GM18909 (cell line): ENCODE measurements around the gene SLC22A2.

Source experiments
- ATAC-seq: cut with Tn5 transposase; IDR thresholded peaks from one replicate; pipeline ENCODE4 v1.9.1; 2021; ENCODE audit warnings: mild to moderate bottlenecking; ENCODE audit not compliant: unreplicated experiment, poor library complexity

SLC22A2 gene

GRCh38 chr6:160221423-160221822, 37.2 kb downstream of the SLC22A2 start:
- ATAC-seq, result peak; percentile 85

DNA sequence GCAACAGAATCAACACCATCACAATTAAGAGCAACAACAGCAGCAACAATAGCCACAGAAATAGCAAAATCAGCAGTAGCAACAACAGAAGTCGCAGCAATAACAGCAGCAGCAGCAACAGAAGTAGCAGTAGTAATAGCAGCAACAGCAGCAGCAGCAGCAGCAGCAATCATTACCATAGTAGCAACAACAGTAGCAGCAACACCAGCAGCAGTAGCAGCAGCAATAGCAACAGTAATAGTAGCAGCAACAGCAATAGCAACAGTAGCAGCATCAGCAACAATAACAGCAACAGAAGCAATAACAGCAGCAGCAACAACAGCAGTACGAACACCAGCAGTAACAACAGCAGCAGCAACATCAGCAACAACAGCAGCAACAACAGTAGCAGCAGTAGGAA, 39.8 kb downstream of the SLC22A2 start:
- ATAC-seq, result no peak

DNA sequence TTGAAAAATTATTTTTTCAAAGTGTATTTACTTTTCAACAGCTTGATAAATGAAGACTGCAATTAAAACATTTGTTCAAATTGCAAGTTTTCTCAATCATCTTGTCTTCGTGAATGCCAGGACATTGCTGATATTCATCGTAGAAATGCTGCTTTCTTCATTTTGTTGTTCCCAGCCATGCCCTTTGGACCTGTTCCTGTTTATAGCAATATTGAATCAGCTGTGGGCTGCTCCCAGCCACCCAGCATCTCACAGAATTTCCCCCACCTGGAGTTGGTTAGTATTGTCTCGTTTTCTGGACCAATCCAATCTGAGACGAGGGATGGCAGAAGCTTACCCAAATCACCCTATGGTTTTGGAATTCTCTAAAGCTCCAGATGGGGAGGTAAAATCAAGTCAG, 40.8 kb downstream of the SLC22A2 start:
- ATAC-seq, result no peak

DNA sequence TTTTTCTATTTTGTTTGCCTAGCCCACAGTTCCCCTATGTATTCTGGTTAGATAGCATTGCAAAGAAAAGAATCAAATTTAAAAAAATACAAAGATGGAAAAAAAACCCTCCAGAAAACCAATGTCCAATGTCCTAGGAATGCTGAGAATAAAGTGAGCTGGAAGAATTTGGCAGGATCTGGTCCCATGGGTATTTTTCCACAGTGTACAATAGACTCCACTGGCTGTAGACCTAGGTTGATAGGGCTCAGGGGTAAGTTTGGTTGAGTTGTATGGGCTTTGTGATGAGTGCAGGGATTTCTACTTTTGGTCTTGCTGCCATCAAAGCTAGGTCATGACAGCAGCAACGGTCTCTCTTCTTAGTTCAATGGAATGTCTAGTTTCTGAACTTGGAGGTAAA, 41.5 kb downstream of the SLC22A2 start:
- no peak for ATAC-seq

DNA sequence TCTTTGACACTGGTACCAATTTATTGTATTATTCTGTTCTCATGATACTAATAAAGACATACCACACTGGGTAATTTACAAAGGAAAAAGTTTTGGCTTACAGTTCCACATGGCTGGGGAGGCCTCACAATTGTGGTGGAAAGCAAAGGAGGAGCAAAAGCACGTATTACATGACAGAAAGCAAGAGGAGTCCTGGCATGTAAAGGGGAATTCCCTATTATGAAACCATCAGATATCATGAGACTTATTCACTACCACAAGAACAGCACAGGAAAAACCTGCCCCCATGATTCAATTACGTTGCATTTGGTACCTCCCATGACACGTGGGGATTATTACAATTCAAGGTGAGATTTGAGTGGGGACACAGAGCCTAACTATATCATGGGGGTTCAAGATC, 43.4 kb downstream of the SLC22A2 start:
- ATAC-seq, result no peak

DNA sequence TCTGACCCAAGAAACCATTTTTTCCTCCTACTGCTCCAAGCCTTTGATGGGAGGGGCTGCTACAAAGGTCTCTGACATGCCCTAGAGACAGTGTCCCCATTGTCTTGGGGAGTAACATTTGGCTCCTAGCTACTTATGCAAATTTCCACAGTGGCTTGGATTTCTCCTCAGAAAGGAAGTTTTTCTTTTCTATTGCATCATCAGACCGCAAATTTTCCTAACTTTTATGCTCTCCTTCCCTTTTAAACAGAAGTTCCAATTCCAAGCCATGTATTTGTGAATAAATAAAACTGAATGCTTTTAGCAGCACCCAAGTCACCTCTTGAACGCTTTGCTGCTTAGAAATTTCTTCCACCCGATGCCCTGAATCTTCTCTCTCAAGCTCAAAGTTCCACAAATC, 51.0 kb downstream of the SLC22A2 start:
- ATAC-seq, result no peak

- no peak for ATAC-seq
Observed at GRCh38 chr6:160204710-160205109, 53.9 kb downstream of the SLC22A2 start.

- no peak for ATAC-seq
Observed at GRCh38 chr6:160203953-160204352, 54.7 kb downstream of the SLC22A2 start.

DNA sequence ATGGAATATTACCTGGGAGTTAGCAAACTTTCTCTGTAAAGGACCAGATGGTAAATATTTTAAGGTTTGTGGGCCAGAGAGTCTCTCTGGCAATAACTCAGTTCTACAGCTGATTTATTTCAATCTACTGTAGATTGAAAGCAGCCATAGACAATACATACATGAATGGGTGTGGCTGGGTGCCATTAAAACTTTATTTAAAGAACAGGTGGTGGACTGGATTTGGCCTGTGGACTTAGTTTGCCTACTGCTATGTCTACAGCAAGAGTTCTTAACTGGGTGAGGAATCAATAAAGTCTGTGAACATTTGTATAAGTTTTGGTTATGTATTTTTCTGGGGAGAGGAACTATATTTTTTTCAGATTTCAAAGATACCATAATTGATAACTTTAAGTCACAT, 55.1 kb downstream of the SLC22A2 start:
- ATAC-seq, result no peak

GRCh38 chr6:160203076-160203475, 55.5 kb downstream of the SLC22A2 start:
- no peak for ATAC-seq

DNA sequence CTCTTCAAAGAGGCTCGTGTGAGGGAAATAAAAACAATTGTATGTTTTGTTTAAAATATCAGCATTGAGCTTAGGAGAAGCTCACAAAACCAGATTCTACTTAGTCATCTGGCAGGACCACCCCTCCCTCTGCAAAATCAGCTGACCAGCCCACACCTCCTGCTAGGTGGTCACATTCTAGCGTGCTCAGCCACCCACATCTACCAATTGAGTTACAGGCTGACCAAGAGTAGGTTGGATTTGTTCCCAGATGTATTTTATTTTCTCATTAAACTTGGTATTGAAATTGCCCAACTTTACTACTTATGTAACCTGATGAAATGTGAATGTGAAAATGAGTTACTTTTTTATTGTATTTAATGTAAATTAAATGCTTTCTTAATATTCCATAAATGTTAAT, 56.2 kb downstream of the SLC22A2 start:
- no peak for ATAC-seq

- ATAC-seq, result no peak
Observed at GRCh38 chr6:160201061-160201460, 57.6 kb downstream of the SLC22A2 start.

GRCh38 chr6:160198606-160199211, 59.9 kb downstream of the SLC22A2 start:
- ATAC-seq, result peak; percentile 98

DNA sequence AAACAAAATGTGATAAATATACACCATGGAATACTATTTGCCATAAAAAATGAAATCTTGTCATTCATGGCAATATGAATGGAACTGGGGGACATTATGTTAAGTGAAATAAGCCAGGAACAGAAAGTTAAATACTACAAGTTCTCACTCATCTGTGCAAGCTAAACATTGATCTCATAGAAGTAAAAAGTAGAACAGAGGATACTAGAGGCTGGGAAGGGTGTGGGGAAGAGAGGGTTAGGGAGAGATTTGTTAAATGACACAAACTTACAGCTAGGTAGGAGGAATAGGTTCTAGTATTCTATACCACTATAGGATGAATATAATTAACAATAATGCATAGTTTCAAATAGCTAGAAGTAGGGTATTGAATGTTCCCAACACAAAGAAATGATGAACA, 61.0 kb downstream of the SLC22A2 start:
- ATAC-seq, result no peak

GRCh38 chr6:160194808-160195207, 63.8 kb downstream of the SLC22A2 start:
- no peak for ATAC-seq

GRCh38 chr6:160192840-160193239, 65.8 kb downstream of the SLC22A2 start:
- no peak for ATAC-seq

DNA sequence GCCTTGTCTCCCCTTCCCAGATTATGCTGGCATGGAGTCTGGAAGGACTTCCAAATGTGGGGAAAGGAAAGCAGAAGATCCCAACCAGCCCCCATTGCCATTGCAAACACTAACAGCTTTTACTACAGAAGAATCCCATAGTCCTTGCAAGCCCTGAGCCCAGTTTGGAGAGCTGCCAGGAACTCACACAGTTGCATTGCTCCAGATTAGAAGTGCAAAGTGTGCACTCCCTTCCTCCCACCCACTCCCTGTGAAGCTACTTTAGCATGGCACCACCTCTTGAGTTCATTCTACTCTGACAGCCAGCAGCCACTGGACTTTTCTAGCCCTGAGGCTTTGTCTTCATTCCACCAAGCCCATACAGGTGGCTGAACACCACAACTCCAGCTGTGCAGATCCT, 67.6 kb downstream of the SLC22A2 start:
- no peak for ATAC-seq

DNA sequence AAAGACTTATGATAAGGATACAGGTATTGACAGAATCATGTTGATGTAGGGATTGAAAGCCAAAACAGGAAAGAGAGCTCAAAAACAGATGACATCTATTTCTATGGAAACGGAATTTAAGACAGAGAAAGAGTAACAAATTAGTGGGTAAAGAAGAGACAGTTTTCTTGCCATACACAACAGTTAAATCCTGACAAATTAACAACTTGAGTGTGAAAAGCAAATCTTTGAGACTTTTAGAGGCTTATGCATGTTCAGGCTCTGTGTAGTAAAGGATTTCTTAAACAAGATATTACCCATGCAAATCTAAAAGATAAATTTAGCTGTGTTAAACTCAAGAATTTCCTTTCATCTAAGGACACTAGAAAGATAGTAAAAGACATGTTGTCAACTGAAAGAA, 68.5 kb downstream of the SLC22A2 start:
- no peak for ATAC-seq

DNA sequence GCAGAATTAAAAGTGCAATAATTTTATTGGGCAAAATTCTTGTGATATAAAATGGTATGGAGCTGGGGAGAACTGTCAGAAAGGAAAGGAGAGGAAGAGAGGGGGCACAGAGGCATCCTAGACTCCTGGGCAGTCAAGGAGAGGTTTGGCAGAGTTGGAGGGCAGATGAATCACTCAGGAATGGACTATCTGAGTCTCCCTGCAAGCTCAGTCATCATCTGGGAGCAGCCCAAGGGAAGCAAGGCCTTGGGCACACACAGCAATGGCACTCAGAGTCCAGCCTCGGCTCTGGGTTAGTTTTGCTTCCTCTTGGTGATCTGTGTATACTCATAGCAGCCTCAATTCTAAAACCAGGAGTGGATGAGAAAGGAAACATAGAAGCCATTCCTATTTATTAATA, 69.8 kb downstream of the SLC22A2 start:
- ATAC-seq, result no peak

DNA sequence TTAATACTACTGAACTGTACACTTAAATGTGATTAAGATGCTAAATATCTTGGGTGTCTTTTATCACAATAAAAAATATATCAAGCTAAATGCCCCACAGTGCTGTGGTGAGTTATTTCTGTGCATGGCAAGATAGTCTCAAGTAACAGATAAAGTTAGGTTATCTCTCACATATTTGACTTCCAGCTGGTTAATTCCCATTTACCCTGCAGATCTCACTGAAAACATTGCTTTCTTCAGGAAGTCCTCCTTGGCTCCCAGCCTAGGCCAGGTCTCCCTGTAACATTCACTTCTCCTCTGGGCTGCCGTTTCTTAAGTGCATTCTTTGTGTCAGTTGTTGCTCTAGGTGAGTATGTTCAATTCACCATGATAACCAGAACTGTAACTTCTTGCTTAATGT, 77.9 kb downstream of the SLC22A2 start:
- no peak for ATAC-seq

- ATAC-seq, result no peak
Observed at GRCh38 chr6:160178271-160178670, 80.3 kb downstream of the SLC22A2 start.

GRCh38 chr6:160177220-160177619, 81.4 kb downstream of the SLC22A2 start:
- ATAC-seq, result no peak

DNA sequence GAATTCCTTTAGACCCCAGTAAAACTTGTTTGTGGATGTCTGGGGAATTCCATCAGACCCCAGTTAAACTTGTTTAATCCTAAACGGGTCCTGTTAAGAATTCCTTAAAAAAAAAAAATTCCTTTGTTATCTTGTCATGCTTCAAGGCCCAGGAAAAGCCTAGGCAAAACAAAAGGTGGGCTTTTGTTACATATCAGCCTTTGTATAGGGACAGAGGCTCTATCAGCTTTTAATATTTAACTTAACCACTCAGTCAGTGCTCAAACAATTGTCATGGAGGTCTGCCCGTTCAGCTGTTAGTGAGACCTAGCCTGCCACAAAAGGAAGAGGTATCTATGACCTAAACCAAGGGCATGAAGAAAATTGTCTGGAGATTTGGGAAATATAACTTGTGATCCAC, 83.9 kb downstream of the SLC22A2 start:
- ATAC-seq, result no peak
